ENCODE results near the gene KBTBD2.

DNA sequence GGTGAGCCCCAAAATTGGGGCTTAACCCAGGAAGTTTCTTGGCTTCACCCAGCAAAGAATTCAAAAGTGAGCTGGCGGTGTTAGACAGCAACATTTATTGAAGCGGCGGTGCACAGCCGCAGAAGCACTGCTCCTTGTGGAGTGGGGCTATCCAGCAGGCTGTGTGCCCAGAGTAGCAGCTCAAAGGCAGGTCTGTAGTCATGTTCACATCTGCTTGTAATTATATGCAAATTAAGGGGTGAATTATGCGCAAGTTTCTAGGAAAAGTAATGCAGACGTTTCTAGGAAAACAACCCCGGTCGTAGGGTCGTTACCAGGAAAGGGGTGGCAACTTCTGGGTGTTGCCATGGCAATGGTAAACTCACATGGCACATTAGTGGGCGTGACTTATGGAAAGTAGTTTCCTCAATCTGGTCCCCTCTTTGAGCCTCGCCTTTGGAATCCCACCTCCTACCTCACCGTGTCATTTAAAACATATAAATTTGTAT is 13.7 kb upstream of the KBTBD2 start:
- TF ChIP-seq, protein P1, sequence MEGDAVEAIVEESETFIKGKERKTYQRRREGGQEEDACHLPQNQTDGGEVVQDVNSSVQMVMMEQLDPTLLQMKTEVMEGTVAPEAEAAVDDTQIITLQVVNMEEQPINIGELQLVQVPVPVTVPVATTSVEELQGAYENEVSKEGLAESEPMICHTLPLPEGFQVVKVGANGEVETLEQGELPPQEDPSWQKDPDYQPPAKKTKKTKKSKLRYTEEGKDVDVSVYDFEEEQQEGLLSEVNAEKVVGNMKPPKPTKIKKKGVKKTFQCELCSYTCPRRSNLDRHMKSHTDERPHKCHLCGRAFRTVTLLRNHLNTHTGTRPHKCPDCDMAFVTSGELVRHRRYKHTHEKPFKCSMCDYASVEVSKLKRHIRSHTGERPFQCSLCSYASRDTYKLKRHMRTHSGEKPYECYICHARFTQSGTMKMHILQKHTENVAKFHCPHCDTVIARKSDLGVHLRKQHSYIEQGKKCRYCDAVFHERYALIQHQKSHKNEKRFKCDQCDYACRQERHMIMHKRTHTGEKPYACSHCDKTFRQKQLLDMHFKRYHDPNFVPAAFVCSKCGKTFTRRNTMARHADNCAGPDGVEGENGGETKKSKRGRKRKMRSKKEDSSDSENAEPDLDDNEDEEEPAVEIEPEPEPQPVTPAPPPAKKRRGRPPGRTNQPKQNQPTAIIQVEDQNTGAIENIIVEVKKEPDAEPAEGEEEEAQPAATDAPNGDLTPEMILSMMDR (conservative IDR thresholded peaks at IDR 0.05; ENCODE audit: low read length), result no peak
- no peak for TF ChIP-seq EZH2phosphoT487 (IDR thresholded peaks at IDR 0.05; ENCODE audit: borderline replicate concordance, low read depth, low read length)
